Type B pancreatic cell (in vitro differentiated cells): ENCODE data around the gene RNF183. TPM values are rescaled to one million over a fixed set of nuclear protein-coding genes. Genes with fewer than 3 reads are reported as not detected.

Experiments
- DNase-seq: peaks from one replicate; pipeline ENCODE4 v3.0.0; 2021; ENCODE audit warnings: mixed read lengths; ENCODE audit not compliant: unreplicated experiment; ENCODE audit errors: extremely low spot score
- H3K27ac Mint-ChIP-seq: 2 replicates; pipeline ENCODE4 v1.8.0; 2021; ENCODE audit warnings: mild to moderate bottlenecking, mixed read lengths
- H3K27me3 Mint-ChIP-seq: 2 replicates; pipeline ENCODE4 v1.8.0; 2021; ENCODE audit warnings: mixed read lengths
- H3K36me3 Mint-ChIP-seq: 2 replicates; pipeline ENCODE4 v1.8.0; 2021; ENCODE audit warnings: mixed read lengths
- H3K4me1 Mint-ChIP-seq: one replicate; pipeline ENCODE4 v1.8.0; 2021; ENCODE audit warnings: mixed read lengths; ENCODE audit not compliant: unreplicated experiment
- H3K4me3 Mint-ChIP-seq: 2 replicates; pipeline ENCODE4 v1.8.0; 2021; ENCODE audit warnings: mild to moderate bottlenecking, mixed read lengths
- H3K9me3 Mint-ChIP-seq: 2 replicates; pipeline ENCODE4 v1.8.0; 2021; ENCODE audit warnings: mixed read lengths
- CTCF ChIP-seq: fragments of 200-600 bp; sonication (generic); conservative IDR thresholded peaks from 2 replicates; pipeline ENCODE4 v1.5.0; 2021; ENCODE audit warnings: antibody characterized with exemption, mild to moderate bottlenecking
- total RNA-seq: library from RNA; stranded (reverse); gene quantifications from 2 replicates; pipeline ENCODE4 v1.2.1, GENCODE V29; 2021; ENCODE audit warnings: low replicate concordance

The RNF183 gene
- total RNA-seq, 1 donor from 2014 or later: 0.77 TPM

DNA sequence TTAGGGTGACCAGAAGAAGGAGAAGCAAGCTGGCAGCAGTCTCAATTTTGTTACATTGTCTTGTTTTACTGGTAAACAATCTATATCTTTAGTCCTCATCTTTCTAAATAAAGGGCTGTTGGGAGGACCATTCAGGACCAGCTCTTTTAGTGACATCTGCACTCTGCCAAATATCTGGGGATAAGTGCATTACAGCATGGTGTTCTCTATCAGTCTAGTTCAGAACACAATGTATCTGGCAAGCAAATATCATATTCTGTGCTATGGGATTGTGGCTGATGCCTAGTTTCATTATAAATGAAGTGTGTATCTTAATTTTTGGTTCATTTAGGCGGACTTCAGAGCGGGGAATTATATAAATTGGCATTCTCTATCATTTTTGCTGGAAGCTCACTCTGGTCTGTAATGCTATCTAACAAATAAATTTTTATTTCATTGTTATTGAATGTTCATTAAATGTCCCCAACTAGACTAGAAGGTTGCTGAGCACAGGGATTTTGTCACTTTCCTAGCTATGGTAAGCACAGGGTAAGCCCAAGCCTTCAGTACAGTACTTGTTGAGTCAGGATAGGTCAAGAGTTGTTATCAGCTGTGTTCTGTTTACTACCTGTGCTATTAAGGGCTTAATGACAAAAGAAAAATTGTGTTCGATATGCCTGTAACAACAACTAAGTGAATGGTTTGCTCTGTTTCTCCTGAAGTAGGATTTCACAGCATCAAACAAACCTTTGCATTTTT is 25.0 kb upstream of the RNF183 start:
- H3K27ac Mint-ChIP-seq: no peak overlapping the region
- H3K4me3 Mint-ChIP-seq: no peak overlapping the region
- no peaks in the 10 kb centered on the region for H3K4me1 Mint-ChIP-seq
- TF ChIP-seq CTCF: no peak
- DNase-seq: no peak
- no peaks in the 10 kb centered on the region for H3K9me3 Mint-ChIP-seq
- H3K27me3 Mint-ChIP-seq: no peaks in the 10 kb centered on the region
- H3K36me3 Mint-ChIP-seq: no peaks in the 10 kb centered on the region

DNA sequence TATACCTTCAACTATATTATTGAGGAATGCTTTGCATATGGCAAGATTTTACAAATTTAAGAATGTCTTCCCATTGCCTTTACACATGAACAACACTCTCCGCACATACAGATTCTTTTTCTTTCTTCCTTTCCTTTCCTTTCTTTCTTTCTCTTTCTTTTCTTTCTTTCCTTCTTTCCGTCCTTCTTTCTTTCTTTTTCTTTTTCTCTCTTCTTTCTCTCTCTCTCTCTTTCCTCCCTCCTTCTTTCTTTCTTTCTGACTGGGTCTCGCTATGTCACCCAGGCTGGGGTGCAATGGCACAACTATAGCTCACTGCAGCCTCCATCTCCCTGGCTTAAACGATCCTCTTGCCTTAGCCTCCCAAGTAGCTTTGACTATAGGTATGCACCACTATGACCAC is 23.1 kb upstream of the RNF183 start:
- no peak for TF ChIP-seq CTCF

DNA sequence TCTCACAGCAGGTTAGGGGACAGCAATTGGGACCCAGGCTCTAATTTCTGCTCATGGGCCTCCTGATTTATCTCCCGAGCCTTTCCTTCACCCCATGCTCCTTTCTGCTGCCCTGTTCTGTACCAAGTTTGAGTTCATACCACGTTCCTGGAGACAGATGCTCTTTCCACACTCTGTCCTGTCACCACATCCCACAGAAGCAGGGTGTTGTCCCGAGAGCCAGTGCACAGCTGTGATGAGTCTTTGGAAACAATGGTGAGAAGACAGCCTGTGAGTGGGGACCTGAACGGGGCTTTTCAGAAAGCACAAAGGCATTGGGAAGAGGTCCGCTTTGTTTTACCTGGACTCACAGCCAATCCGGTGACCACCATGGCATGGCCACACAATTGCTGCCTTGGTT is 19.5 kb upstream of the RNF183 start:
- H3K36me3 Mint-ChIP-seq: peaks cover 6% of the 10 kb centered on the region
- DNase-seq: no peak
- no peaks in the 10 kb centered on the region for H3K4me1 Mint-ChIP-seq
- no peak overlapping the region for H3K4me3 Mint-ChIP-seq
- no peaks in the 10 kb centered on the region for H3K27me3 Mint-ChIP-seq
- no peak for TF ChIP-seq CTCF
- no peaks in the 10 kb centered on the region for H3K9me3 Mint-ChIP-seq
- no peak overlapping the region for H3K27ac Mint-ChIP-seq

More for the DNA sequence above, 23.1 kb upstream of the RNF183 start:
- Mint-ChIP-seq H3K4me3 (no peak overlapping the region), H3K27ac (no peak overlapping the region), H3K9me3 (no peaks in the 10 kb centered on the region), H3K27me3 (no peaks in the 10 kb centered on the region), H3K36me3 (no peaks in the 10 kb centered on the region), H3K4me1 (no peaks in the 10 kb centered on the region)
- DNase-seq: no peak

GRCh38 chr9:113320051-113320450 is 16.9 kb upstream of the RNF183 start:
- H3K36me3 Mint-ChIP-seq: peaks cover 6% of the 10 kb centered on the region
- H3K27ac Mint-ChIP-seq: no peak overlapping the region

DNA sequence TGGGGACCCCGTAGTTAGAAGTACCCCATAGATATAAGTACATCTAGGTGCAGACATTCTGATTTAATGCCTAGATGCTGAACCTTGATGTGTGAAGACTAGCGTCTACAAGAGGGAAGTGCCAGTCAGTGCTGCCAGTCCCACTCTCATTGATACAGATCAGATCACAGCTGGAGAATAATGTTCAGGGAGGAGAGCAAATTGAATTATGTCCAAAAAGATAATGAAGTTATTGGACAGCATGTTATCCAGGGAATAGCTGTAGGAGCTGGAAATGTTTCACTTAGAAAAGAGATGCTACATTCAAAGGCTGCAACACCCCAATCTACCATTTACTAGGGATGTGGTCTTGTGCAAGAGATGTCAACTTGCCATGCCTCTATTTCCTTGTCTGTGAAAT is 15.9 kb upstream of the RNF183 start:
- Mint-ChIP-seq H3K36me3 (peaks cover 6% of the 10 kb centered on the region), H3K9me3 (no peaks in the 10 kb centered on the region), H3K27ac (no peak overlapping the region), H3K4me1 (no peaks in the 10 kb centered on the region), H3K27me3 (no peaks in the 10 kb centered on the region), H3K4me3 (no peak overlapping the region)
- TF ChIP-seq CTCF: no peak
- no peak for DNase-seq

More at GRCh38 chr9:113320051-113320450, 16.9 kb upstream of the RNF183 start:
- no peaks in the 10 kb centered on the region for H3K4me1 Mint-ChIP-seq
- H3K9me3 Mint-ChIP-seq: no peaks in the 10 kb centered on the region
- no peak for TF ChIP-seq CTCF
- H3K27me3 Mint-ChIP-seq: no peaks in the 10 kb centered on the region
- no peak overlapping the region for H3K4me3 Mint-ChIP-seq
- DNase-seq: no peak
